HG03103 (cell line): ENCODE data around the gene SLCO2A1.

Source experiments
- ATAC-seq: cut with Tn5 transposase; IDR thresholded peaks from one replicate; pipeline ENCODE4 v1.9.1; 2021; ENCODE audit warnings: low read depth; ENCODE audit not compliant: unreplicated experiment

The SLCO2A1 gene

DNA sequence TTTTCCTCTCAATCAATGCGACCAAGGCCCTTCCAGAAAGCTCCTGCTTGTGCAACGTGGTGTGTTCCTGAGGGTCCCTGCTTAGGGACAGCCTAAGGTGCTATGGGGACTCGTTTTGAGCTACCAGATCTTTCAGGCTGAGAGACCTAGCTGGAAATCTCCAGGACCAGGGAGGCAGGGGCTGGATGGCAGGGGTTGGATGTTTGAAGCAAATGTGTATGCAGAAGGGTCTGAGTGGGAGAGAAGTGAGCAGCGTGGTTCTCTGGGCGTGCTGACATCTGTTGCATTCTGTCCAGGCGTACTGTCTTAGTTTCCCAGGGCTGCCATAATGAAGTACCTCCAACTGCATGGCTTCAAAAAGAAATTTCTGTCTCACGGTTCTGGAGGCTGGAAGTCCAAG is 31.7 kb upstream of the SLCO2A1 start:
- ATAC-seq: no peak

DNA sequence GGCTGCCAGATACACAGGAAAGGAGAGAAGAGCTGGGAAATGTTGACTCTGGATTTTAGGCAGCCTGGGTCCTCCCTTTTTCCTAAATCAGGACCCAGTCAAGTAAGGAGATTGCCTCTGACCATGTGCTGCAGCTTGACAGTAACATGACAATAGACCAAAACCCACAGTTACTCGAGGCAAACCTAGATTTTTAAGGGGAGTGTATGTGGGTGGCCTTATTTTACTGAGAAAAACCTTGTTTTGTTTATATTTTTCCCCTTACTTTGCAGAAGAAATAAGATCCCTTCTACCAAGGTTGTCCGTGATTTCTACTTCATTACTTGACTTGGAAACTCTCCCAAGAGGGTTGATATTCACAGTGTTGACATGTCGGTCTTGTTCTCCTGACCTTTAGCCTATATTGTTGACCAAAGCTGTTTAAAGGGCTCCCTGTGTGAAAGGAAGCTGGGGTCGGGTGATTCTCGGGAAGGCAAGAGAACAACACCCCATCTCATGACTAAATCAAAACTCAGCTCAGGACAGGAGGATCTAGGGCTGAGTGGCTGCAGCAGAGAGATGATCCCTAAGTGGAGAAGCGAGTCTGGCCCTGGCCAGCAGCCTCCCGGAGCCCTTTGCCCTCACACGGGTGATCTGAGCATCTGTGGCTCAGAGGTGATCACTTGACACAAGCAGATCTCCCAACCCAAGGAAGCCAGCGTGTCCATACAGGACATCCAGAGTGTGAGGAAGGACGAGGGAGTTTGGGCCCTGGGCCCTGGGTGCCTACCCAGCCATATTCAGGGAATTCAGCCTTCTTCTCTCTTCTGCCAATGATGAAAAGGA is 31.0 kb upstream of the SLCO2A1 start:
- ATAC-seq: no peak

DNA sequence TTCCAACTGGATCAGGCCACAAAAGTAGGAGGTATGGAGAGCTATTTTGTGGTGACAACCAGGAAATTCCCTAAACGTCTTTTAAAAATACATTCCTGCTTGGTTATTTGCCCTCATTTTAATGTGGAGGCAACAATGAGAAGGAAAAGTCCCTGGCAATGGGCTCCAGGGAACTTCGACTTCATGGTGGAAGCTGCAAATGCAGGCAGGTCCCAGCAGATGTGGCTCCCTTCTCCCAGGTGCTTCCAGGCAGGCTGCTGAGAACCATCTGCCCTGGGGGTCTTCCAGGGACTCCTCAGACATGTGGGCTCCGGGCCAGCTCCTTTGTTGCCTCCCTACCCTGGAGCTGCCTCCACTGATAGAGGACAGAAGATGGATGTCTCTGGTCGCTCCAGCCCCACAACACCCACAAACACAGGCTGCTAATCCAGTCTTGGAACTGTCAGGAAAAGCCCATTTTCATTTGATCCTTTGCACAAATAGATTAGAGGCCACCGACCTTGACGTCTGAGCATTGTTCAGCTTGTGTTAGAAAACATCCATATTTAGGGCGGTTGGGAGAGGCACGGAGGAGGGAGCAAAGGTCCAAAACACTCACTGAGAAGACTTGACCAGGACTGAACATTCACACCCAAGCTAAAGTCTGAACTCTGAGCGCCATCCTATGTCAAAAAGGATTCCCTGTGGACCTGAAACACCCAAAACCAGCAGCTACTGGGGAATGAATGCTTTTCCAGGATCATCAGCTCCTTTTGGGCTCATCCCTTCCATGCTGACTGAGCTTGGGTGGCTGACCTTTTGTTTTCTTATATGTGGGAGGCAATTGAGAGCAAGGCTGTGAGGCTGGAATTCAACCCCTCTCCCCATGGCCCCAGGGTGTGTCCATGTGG is 30.2 kb upstream of the SLCO2A1 start:
- ATAC-seq: no peak

DNA sequence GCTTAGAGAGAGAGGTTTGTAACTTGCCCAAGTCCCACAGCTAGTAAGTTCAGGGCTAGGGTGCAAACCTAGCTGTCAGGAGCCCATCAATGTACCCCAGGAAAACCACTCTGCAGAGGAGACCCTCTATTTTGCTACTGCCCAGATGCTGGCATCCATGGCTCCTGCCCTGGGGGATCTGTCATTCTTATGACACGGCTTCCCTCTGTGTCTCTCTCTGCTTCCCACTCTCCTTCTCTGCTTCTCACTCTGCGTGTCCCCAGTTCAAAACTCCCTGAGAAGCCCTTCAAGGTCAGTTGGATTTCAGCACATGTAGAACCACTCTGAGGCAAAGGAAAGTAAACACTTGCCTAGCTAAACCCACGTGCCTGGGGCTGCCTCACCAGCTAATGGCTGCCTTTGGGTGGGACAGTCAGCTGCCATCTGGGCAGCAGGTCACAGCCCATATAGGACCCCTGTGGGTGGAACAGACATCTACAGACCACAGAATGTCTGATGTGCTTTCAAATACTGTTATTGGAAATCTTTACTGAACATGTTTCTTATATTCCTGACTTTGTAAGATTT is 29.4 kb upstream of the SLCO2A1 start:
- ATAC-seq: no peak

DNA sequence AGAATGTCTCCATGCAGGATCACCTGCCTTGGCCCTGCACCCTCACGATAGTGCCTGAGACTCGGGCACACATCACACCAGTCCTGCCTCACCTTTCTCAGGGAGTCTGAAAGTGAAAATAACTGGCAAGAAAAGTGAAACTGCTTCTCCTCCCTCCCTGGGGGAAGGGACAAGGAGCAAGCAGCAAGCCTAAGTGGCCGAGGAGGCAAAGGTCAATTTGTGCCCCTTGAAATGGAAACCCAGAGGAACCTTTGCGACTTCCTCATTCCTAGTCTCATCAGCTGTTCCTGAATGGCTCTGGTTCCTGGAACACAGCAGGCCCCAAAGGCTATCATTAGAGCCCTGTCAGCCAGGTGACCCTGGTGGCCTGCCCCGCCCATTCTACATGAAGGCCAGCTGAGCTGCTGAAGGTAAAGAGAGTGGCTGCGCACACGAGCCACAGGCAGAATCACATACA is 28.0 kb upstream of the SLCO2A1 start:
- ATAC-seq: no peak

DNA sequence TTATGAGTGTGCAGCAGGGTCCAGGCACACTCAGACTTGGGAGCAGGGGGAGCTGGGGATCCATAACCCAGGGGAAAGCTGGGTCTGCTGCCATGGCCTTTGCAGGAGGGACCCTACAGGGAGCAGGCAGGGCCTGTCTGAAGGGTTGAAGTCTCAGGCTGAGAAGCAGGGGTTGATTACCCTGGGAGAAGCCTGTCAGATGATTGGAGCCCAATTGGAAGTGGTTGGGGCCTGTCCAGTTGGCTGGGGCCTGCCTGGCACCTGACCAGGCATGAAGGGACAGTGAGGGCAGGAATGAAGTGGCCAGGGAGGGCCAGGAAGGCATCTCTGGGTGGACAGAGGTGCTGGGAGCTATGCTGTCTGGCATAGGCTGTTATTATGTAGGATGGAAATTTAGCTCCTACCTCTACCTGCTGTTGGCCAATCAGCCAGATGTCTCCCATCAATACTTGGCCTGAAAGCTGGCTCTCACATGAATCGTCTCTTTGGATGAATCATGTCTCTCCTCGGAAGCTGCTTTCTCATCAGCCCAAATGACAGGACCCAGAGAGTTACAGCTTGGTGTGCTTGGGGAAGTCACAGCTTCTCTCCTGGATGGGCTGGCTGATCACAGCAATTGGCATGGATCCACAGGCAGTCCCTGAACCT is 27.4 kb upstream of the SLCO2A1 start:
- ATAC-seq: no peak

DNA sequence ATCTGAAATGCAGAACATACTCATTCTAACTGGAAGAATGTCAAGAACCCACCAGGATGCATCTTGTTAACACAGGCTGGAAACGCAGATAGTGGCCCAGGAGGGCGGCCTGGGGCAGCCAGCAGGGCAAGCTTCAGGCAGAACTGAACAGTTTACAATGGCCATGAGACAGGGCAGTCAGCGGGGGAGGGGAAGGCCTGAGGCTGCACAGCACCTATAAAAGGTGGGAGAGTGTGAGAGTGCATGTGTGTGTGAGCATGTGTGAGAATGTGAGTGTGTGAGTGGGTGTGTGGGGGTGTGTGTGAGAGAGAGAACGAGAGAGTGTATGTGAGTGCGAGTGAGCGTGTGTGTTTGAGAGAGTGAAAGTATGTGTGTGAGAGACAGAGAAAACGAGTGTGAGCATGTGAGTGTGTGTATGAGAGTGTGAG is 26.8 kb upstream of the SLCO2A1 start:
- ATAC-seq: no peak

DNA sequence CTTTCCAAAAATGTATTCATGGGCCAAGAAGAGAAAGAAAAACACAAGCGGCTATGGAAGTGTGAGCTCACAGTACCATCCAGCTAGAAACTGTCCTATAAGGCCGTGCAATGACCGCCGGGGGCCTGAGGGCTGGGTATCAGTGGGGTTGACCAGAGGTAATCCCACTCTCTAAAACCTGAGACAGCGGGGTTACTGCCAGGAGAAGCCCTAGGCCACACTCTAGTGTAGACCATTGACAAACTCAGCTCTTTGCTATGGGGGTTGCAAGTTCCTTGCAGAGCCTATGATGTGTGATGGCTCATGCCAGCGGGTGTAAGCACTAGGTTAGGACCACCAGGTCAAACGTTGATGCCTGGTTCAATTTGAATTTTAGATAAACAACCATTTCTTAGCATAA is 25.9 kb upstream of the SLCO2A1 start:
- no peak for ATAC-seq

DNA sequence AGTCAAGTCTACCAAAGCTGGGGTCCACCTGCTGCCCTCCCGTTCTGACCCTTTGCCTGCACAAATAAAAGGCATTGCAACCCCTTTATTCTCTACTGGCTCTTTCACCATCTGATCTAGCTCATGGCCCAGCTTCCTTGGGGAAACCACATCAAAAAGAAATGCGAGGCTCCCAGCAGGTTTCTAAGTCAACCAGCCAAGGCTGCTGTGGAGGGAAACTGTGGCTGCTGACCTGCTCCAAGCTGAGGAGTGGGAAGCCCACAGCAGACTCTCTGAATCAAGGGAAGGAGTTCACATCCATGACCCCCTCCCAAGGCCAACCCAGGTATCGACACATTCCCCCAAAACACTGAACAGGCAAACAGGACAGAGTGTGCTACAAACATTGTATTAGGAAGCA is 25.2 kb upstream of the SLCO2A1 start:
- no peak for ATAC-seq

DNA sequence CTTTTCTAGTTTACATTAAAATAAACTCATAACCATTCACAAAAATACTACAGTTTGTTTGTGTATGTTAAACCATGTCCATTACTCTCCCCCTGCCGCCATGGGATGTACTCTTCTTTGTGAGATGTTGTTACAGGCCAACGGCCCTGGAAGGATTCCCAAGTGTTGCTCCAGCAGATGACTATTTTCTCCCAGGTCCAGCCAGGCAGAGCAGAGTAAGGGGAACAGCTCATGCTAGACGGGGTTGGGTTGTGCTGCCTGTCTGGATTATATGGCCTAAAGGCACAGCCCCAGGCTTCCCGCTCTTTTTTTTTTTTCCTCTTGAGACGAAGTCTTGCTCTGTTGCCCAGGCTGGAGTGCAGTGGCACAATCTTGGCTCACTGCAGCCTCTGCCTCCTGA is 24.5 kb upstream of the SLCO2A1 start:
- ATAC-seq: no peak

DNA sequence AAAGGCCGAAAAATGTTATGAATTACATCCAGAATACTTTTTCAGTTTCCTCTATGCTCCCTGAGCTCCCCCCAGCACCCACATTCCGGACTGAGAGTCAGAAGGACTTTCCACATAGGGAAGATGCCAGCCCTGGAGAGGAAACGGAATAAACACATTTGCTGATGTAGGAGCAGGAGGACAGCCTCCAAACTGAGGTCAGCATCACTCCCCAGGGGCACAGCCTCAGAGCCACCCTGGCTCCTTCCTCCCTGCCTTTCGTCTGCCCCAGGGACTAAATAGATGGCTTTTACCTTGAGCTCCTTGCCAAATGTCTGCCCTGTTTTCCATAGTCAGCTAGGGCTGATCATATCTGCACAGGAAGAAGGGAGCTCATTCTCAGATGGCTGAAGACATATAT is 22.6 kb upstream of the SLCO2A1 start:
- ATAC-seq: no peak

DNA sequence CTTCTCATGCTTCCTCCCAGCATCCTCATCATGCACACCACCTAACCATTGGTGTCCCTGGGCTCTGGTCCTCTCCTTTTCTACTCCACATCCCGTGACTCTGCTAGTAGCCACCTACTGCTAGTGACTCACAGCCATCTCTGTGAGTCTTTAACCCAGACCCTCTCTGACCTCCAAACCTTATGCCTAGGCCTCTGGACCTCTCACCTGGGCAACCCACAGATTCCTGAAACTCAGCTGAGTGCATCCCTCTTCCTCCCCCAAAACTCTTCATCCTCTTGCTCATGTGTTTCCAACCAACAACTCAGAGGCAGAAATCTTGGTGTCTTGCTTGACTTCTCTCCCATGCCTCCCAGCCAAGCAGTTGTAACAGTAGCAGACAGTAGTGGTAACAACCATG is 20.0 kb upstream of the SLCO2A1 start:
- ATAC-seq: no peak

DNA sequence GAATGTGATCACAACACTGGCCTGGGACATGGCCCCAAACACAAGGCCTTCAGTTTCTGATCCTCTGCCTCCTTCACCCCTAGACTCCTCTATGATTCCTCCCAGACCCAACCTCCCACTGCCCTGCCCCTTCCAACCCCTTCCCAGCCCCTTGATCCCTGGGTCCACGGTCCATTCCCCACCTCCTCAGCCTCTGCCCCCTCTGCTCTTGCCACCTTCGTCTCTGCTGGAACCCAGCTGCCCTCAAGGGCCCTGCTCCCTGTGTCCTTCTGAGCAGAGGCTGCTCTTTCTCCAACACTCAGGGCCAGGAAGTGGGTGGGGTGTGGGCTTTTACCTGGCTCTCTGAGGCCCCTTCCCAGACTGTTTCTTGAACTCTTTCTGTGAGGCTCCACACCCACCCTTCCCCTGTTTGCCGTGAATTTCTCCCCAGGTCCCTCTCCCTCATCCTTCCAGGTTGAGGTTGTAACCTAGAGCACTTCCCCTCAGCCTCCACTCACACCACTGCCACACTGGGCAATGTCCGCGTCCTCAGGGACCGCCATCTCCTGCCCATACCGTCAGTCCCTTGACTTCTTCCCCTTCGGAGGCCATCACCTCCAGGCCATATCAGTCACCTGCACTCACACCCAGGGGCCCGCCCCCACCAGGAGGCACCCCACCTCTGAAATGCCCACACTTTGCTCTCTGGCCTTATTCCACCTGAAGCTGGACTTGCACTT is 18.7 kb upstream of the SLCO2A1 start:
- no peak for ATAC-seq

DNA sequence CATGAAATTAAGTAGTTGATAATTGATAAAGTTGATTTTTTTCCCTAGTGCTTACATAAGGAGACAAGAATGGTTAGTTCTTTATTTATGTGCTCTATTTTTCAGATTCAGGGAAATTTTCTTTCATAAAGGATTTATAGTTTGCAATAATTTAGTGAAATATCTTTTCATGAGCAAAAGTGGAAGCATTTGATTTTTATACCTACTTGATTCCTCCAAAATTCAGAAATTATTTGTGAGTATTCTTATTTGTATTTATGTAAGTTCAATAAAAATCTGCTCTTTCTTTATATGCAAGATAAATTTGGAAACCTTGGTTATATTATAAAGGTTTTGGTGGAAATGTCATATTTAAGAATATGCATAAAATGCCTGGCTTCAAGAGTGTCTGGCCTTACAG is 14.7 kb upstream of the SLCO2A1 start:
- ATAC-seq: no peak

DNA sequence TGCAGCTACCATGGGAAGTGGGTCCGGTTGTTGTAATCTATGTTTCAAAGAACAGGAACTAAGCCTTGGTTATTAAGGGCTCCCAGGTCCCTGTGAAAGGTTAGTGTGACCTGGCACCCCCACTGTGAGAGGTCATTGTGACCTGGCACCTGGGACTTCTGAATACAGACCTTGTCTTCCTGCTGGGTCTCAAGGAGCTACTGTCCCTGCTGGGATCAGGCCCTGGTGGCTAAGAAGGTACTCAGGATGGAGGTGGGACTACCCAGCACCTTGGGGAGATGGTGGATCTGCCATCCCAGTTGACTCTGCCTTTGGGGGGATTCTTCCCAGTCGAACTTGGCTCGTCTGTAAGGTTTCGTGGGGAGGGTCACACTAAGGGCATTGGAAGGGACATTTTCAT is 10.3 kb upstream of the SLCO2A1 start:
- ATAC-seq: no peak

DNA sequence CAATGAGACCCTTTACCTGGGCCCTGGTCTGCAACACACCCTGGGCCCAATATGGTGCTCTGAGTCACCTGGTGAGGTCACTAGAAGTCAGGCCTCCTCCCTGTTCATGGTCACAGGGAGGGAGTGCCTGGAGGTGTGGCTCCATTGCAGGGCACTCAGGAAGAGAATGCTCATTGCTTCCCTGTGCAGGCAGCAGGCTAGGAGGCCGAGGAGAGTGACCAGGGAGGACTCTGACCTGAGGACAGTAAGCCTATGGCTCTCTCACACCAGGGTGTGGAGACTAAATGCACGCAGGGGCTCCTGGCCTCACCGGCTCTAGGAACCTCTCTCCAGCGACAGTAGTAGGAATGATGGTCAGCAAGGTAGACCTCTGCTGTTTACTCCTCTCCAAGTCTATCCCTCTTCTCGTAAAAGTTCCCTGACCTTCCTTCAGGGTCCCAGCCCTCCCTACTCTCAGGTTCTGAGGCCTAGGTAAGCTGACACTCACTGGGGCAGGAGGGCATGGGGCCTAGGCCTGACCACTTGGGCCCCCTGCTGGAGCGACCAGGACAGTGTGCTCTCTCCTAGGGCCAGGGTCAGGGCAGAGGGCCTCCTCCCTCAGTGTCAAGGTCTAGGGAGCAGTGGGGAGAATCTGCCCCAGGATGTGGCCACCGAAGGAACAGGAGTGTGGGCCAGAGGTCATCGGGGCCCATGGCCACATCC is 9.6 kb upstream of the SLCO2A1 start:
- ATAC-seq: no peak

DNA sequence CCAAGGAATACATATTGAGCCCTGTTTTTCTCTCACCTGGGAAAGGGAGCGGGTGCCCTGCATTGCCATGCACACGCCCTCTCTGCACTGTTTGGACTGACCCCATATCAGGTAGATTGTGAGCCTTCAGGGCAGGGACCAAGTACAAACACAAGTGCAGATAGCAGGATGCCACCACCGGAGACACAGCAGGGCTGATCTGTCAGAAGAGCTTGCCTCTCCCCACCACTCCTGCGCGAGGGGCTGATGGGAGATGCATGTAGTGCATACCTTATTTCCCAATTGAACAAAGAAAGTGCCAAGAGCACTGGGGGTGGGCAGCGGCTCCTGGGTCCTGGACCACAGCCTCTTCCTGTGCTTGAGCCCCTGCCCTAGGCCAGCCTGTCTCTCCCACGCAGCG is 9.0 kb upstream of the SLCO2A1 start:
- no peak for ATAC-seq

DNA sequence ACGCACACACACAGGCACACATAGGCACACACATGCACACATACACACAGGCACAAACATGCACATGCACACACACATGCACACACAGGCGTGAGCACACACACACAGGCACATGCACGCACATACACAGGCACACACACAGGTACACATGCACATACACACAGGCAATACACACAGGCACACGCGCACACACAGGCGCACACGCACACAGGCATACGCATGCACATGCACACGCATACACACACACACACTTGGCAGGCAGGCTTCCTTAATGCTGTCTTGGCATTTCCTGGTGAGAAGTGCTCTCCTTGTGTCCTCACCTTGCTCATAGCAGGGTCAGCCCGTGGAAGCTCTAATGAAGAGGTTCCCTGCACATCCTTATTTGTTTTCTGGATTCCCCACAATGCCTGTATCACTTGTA is 8.4 kb upstream of the SLCO2A1 start:
- ATAC-seq: no peak

DNA sequence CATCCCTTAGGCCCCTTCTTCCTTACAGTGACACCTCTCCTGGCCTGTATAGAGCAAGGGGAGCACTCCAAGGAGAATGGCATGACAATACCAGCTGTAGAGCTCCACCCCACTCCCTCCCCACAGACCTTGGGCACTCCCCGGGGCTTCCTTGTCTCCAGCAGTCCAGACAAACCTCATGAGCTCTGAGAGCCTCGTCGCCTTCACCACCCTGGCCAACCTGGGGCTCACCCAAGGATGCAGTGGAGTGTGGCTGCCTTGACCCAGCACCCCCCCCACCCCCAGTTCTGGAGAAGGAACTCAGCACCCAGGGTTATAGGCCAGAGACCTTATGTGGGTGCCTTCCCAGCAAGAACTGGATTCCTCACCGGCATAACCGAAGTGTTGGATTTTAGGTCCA is 7.4 kb upstream of the SLCO2A1 start:
- ATAC-seq: no peak

DNA sequence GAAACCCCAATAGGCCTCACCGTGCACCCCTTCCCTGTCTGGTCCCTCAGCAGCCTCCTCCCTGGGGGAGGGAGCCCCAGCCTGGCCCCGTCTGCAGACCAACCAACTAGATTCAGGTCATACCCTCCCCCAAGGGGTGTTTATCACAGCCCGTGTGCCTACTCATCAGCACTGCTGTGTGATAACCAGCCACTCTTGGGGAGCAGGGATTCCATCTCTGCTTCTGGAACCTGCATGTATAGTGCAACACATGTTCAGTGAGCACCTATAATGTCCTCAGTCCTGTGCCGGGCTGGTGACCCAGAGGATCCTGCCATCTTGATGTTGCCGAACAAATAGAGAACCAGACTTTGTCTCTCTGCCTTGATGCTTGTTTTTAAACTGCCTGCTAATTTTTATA is 6.6 kb upstream of the SLCO2A1 start:
- no peak for ATAC-seq
